GM18520 (cell line): ENCODE data around the gene TRMU.
"Not testable (repeated sequence)": the region's sequence is repeated elsewhere in the genome, so short reads cannot be mapped to it uniquely, and the experiment has no call there.

Experiments
- ATAC-seq: cut with Tn5 transposase; IDR thresholded peaks from one replicate; pipeline ENCODE4 v1.9.1; 2021; ENCODE audit not compliant: unreplicated experiment

The TRMU gene

DNA sequence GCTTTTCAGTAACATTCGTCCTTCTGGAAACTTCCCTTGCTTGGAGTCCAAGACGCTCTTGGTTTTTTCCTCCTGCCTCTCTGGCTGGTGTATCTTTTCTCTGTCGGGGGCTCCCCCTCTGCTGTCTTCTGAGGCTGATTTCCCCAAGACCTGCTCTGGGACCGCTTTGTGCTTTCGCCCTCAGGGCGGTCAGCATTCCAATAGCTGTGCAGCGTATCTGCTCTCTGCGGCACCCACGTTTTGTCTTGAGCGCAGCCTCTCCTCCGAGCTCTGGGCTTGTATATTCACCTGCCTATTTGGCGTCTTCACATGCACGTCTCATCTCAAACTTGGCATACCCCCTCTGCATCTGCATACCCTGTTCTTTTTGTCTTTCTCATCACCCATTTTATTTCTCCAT lies 36.4 kb upstream of the TRMU start:
- no peak for ATAC-seq

DNA sequence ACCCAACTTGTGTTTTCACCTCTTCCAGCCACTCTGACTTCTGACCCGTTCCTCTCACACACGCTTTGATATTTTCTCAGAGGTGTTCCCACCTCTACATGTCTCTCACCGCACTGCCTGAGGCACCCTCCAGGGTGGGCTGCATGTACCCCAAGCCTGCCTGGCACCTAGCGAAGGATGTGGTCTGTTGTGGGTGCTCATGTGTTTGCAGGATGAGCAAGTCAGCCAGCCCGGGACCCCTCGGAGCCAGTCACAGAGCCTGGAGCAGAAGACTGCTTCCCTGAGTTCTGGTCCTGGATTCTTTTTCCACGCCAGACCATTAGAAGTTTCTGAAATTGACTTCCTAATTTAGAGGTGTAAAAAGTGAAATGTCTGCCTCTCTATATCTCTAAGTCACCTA lies 35.0 kb upstream of the TRMU start:
- ATAC-seq, result no peak

- ATAC-seq, result no peak
These were observed 32.1 kb upstream of the TRMU start for GRCh38 chr22:46303347-46303965.

DNA sequence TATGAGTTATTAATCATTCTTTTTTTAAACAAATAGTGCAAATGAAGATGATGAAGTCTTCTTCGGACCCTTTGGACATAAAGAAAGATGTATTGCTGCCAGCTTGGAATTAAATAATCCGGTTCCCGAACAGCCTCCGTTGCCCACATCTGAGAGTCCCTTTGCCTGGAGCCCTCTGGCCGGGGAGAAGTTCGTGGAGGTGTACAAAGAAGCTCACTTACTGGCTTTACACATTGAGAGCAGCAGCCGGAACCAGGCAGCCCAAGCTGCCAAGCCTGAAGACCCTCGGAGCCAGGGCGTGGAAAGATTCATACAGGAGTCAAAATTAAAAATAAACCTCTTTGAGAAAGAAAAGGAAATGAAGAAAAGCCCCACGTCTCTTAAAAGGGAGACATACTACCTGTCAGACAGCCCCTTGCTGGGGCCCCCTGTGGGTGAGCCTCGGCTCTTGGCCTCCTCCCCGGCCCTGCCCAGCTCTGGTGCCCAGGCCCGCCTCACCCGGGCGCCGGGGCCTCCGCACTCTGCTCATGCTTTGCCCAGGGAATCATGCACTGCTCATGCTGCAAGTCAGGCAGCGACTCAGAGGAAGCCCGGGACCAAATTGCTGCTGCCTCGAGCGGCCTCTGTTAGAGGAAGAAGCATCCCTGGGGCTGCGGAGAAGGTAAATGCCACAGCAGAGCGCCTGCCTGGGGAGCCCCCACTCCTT lies 27.1 kb upstream of the TRMU start:
- no peak for ATAC-seq

DNA sequence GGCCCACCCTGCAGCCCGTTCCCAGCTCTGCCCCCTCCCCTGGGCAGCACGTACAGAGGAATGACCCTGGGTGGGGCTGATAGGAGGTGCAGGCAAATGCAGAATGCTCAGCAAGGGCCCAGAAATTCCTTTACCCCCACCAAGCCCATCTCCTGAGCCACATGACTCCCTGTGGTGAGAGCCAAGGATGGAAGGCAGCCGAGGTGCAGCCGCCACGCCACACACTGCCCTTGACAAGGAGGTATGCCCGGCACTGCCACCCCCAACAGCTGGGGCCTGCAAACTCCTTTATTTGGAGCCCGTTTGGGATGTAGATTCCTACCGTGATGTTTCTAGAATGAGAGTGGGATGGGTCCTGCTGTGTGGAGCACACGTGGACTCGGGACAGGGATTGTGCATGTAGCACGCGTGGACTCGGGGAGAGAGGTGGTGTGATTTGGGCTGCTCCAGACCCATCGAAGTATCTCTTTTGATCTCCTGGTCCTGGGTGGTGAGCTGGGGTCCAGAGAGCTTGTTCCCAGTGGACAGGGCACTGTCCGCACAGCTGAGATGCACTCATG lies 25.9 kb upstream of the TRMU start:
- ATAC-seq, result no peak

GRCh38 chr22:46312056-46312455 lies 23.5 kb upstream of the TRMU start:
- no peak for ATAC-seq

GRCh38 chr22:46312848-46313247 lies 22.7 kb upstream of the TRMU start:
- not testable (repeated sequence) for ATAC-seq

GRCh38 chr22:46315976-46316375 lies 19.5 kb upstream of the TRMU start:
- no peak for ATAC-seq

GRCh38 chr22:46317646-46318045 lies 17.9 kb upstream of the TRMU start:
- ATAC-seq, result no peak

DNA sequence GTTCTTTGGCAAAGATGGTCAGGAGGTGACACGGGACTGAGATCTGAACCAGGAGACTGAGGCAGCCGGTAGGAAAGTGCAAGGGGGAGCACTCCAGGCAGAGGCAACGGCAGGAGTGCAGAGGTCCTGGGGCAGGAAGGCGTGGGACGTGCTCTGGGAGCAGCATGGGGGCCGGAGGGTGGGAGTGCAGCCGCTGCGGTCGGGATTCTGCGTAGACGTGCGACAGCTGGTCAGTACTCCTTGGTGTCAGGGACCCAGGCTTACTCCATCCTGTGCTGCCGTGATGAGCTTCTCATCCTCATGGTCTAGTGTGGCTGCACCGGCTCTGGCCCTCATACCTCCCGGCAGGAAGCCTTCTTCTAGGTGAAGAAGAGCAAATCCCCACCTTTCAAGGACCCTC lies 16.9 kb upstream of the TRMU start:
- ATAC-seq, result no peak

DNA sequence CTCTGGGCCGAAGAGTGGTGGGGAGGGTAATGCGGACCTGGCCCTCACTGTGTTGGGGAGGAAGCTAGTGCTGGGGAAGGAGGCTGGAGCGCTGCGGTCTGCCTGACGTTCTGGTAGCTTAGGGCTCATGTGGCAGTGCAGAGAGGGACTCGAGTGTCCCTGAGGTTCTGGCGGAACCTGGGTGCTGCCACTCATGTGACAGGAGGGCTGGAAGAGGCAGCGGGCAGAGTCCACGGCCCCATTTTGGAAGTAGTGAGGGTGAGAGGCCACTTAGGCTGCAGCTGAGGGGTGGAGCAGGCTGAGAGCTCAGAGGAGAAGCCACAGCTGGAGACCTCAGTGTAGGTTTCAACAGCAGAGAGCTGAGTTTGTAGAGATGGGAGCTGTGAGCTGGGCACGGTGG lies 16.2 kb upstream of the TRMU start:
- no peak for ATAC-seq

DNA sequence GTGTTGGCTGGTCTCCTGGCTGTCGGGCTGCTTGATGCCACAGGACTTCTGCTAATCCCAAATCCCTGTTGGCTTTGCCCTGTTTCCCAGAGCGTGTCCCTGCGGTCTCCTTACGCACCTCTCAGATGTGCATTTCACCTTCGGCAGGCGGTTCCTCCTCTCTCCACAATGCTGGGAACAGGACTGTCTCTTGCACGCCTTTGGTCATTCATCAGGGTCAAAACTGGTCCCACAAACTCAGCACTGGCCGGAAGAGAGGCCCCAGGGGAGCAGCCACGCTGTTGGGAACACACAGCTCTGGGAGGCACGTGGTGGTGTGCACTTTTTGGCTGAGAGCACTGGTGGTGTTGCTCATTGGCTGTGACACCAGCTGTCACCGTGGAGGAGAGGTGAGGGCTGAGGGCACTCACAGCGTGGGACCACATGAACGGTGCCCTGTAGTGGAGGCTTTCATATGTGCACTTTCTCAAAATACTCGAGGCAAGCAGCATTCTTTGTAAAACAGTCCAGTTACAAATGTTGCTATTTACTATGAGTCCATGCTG lies 15.3 kb upstream of the TRMU start:
- no peak for ATAC-seq

- no peak for ATAC-seq
These were observed 14.7 kb upstream of the TRMU start for GRCh38 chr22:46320716-46321386.

- no peak for ATAC-seq
These were observed 12.8 kb upstream of the TRMU start for GRCh38 chr22:46322711-46323110.

DNA sequence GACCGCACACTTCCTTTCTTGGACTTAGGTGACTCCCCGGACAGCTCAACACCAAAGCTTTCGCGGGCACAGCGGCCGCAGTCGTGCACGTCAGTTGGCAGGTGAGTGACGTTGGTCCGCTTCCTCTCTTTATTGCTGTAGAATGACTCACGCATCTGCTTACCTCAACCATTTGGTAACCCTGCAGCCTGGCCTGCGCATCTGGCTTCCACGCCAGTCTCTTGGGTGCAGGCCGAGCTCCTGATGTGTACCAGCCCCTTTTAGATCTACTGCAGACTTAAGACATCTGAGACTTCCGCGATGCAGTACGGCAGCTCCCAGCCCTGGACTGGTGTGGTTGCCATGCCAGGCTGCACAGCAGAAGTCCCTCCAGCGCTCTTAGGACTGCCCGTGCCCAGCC lies 12.4 kb upstream of the TRMU start:
- ATAC-seq, result no peak

- ATAC-seq, result no peak
These were observed 9.3 kb upstream of the TRMU start for GRCh38 chr22:46326066-46326680.

DNA sequence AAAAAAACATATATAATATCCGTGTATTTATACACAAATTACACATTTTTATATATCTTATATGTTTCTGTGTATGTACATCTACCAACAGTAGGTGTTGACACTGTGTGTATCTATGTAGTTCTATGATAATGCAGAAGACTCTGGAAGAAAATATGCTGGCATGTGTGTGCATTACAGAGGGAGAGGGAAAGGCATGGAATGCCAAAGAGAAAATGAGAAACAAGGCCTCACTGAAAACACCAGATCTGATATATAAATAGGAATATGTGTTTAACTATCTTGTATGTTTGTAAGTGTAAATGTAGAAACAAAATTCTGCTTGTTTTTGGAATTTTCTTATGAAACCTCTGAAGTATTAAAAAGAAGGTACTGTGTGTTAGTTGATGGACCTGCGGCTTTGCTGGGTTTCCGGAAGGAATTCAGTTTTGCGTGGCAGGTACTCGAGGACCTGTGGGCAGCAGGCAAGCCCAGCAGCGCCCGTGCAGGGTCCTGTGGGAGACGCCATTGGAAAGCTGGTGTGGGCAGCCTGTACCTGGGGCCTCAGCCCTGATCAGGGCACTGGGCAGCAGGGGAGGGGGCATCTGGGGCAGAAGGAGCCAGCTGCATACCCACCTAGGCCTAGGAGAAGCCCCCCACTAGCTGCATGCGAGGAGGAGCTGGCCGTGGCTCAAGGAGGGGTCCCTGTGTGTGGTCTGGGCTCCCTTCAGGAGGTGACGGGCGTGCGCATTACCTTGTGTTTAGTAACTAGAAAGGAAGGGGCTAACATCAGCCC lies 7.6 kb upstream of the TRMU start:
- ATAC-seq, result no peak

DNA sequence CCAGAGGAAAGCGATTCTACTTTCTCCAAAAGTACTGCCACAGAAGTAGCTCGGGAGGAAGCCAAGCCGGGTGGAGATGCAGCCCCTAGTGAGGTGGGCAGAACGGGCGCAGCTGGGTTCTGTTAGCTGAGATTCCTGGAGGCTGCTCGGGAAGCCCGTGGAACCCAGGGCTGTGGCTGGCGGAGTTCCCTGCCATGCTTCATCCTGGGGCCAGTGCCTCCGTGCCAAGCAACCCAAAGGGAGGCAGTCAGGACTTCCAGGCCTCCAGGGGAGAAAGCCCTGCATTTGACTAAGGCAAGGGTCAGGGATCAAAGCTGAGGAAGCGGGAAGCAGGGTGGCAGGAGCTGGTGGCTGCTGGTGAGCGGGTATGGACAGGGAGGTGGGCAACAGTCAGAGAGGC lies 6.7 kb upstream of the TRMU start:
- ATAC-seq, result no peak

GRCh38 chr22:46329616-46330015 lies 5.9 kb upstream of the TRMU start:
- ATAC-seq, result no peak

DNA sequence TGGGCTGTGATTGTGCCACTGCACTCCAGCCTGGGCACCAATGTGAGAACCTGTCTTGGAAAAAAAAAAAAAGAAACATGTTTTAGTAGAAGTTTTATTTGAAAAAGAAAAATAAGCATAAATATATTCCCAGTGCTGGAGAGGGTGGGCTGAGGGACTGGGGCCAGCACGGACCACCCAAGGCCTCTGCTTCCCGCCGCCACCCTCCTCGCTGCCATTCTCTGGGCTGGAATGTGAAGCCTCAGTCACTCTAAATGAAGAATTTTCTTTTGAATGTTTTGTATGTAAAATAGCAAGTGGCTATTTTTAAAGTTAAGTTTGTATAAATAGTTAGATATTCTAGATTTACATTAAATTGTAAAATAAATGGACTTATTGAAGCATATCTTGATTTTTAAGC lies 5.1 kb upstream of the TRMU start:
- ATAC-seq, result no peak

GRCh38 chr22:46331496-46331895 lies 4.0 kb upstream of the TRMU start:
- no peak for ATAC-seq
